Stimulated activated CD4-positive, alpha-beta T cell treated with anti-CD3 and anti-CD28 coated beads, Interleukin-1b, Interleukin-23, amount 100 ng/mL, for 24 hours (primary cell): Measurements from ENCODE around the gene RPL31.
A peak's percentile ranks its signal among the peaks of the same experiment; 100 is the strongest.

Experiments
- DNase-seq, 4 experiments: peaks; one replicate each; pipeline ENCODE4 v3.0.0-alpha.2; 2020; ENCODE audit warnings: low read depth in 4 of 4, low spot score in 1 of 4

RPL31 gene

GRCh38 chr2:100974712-100975520 lies 27.2 kb upstream of the RPL31 start:
- DNase-seq = no peak

GRCh38 chr2:100975521-100975785 lies 26.6 kb upstream of the RPL31 start:
- DNase-seq = no peak

DNA sequence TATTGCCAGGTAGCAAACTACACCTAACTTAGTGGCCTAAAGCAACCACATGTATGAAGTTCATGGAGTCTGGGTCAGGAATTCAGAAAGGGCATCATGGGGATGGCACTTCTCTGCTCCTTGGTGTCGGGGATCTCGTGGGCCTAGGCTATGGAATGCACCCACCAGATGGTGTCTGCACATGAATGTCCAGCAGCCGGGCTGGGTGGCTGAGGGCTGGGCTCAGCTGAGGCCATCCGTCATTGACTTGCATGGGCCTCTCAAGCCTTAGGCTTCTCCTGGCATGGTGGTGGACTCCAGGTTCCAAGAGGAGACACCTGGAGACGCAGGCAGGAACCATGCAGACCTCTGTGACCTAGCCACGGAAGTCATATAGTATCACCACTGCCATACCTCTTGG lies 26.0 kb upstream of the RPL31 start:
- DNase-seq = no peak

DNA sequence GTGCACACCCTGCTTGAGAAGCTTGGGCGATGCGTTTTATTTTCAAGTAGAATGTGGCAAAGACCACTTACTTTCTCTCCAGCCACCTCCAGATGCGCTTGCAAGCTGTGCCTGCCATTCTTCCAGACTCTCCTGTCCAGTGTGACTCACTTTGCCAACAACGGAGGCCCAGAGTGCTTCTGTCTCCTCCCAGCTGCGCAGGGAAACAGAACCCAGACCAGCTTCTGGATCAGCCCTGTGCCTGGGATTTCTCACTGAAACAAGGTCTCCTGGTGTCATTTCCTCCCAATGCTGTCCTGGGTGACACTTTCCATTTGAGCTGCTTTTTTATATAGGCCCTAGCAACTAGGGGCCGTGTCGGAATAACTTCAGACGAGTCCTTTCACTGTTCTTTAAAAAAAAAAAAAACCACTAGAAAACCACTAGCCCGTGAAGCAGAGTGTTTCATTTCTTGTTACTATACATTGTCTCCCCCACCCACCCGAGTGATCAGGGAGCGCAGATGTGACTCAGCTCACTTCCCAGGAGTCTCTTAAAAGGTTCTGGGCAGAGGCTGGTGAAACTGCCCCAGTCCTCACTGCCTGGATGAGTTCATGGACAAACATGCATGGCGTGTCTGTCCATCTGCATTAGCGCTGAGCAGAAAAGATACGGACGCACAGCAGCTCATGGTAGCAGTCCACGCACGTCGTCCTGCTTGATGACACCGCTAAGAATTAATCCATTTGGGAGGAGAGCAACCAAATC lies 25.3 kb upstream of the RPL31 start:
- no peak for DNase-seq

DNA sequence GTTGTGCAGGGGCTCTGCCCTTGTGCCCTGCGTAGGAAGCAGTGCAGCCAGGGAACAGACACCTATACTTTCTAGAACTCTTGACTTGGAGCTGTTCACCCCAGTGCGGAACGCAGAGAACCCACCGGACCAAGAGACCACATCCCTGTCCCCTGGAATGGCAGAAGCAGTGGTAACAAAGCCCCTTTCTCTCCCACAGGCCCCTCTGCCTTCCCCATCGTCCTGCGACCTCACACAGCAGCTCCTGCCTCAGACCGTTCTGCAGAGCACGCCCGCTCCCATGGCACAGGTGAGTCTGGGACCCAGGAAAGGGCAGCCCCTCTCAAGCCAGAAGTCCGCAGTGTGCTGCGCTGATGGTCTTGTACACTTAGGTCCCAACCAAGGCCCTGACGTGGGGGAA lies 24.6 kb upstream of the RPL31 start:
- no peak for DNase-seq

- no peak for DNase-seq
These were observed 23.4 kb upstream of the RPL31 start for GRCh38 chr2:100978582-100979191.

- DNase-seq = no peak
These were observed 22.0 kb upstream of the RPL31 start for GRCh38 chr2:100980046-100980445.

- no peak for DNase-seq
These were observed 21.1 kb upstream of the RPL31 start for GRCh38 chr2:100981011-100981410.

GRCh38 chr2:100982431-100982861 lies 19.6 kb upstream of the RPL31 start:
- no peak for DNase-seq

- no peak for DNase-seq
These were observed 18.9 kb upstream of the RPL31 start for GRCh38 chr2:100983201-100983600.

- no peak for DNase-seq
These were observed 18.3 kb upstream of the RPL31 start for GRCh38 chr2:100983684-100984310.

- DNase-seq = peak; percentile 50 to 71 (median 61)
These were observed 17.2 kb upstream of the RPL31 start for GRCh38 chr2:100984892-100985307.

- DNase-seq = no peak
These were observed 15.9 kb upstream of the RPL31 start for GRCh38 chr2:100986157-100986556.

GRCh38 chr2:100987536-100987935 lies 14.6 kb upstream of the RPL31 start:
- DNase-seq = no peak

DNA sequence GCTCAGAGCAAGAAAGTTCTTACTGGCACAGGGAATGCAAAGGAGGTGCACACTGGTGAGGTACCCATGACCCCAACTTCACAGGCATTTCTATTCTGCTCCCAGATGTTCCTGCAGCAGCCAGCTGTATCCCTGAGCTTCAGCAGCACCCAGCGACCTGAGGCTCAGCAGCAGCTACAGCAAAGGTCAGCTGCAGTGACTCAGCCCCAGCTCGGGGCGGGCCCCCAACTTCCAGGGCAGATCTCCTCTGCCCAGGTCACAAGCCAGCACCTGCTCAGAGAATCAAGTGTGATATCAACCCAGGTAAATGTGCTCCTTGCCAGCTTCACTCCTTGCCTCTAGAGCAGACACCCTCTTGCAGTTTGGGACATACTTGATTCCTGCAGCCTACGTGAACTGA lies 14.1 kb upstream of the RPL31 start:
- DNase-seq = no peak

DNA sequence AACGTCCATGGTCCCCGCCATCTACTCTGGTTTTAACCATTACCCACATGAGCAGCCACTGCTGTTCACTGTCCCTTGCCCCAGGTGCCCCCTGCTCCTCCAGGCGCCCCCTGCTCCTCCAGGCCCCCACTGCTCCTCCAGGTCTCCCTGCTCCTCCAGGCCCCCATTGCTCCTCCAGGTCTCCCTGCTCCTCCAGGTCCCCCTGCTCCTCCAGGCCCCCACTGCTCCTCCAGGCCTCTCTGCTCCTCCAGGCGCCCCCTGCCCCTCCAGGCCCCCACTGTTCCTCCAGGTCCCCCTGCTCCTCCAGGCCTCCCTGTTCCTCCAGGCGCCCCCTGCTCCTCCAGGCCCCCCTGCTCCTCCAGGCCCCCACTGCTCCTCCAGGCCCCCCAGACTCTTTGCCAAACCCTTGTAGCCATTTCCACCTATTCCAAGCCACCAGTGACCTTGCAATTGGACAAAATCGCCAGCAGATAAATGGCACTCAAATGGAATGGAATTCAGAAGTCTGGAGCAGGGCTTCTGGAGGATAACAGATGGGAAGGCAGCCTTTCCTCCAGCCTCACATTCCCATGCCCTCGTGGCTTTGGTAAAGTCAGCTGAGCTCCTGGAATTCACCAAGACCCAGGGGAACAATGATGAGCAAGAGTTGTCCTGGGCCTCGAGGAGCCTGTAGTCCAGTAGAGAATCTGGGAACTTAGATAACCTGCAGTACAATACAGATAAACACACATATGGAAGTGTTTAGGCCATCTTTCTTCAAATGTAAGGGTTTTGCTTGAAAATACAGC lies 13.3 kb upstream of the RPL31 start:
- DNase-seq = no peak

DNA sequence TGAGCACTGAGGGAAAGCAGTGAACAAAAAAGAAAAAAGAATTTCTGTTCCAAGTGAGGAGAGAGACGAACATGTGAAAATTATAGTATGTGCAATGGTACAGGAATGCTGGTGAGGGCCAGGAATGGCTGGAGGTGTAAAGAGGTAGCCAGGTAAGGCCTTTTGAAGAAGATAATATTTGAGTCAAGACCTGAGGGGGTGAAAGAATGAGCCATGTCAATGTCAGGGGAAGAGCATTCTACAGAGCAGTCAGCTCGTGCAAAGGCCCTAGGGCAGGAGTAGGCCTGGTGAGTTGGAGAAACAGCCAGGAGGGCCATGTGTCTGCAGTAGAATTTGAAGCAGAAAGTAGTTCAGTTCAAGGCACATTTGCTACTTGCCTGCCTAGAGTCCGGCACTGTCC lies 12.4 kb upstream of the RPL31 start:
- no peak for DNase-seq

DNA sequence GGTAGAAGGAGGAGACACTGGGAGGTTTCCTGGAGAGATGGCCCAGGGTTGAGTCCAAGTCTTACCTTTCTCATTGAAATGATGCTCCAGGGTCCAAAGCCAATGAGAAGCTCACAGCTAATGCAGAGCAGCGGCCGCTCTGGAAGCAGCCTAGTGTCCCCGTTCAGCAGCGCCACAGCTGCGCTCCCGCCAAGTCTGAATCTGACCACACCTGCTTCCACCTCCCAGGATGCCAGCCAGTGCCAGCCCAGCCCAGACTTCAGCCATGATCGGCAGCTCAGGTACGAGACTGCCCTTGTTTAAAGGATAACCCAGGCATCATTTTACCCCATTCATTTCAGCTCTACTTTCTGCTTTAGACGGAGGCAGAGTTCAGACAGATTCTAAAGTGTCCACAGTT lies 11.9 kb upstream of the RPL31 start:
- no peak for DNase-seq

DNA sequence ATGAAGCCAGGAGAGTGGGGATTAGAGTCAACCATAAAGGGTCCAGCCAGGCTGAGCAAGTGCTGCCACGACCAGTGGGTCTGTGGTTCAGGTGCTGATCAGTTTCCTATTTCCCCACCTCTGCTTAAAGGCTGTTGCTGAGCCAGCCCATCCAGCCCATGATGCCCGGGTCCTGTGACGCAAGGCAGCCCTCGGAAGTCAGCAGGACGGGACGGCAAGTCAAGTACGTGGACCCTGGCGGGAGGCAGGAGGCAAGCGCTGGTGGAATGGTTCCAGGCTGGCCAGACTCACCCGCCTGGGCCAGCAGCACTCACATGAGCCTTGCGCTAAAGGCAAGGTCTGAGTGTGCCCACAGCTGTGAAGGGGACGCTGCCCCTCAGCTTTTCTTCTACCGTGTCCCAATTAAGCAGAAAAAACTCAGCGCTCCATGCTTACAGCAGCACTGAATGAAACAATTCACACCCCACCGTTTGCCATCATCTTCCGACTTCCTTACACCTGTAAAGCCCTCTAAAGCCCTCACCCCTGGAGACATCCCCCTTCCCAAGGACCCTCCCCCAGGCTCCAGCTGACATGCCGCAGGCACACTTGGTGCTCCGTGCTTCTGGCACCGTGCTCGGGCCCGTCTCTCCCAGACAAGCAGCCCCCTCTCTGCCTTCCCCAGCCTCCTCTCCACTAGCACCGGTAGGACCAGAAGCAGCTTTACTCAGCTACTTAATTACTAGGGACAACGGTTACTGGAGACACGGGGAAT lies 11.3 kb upstream of the RPL31 start:
- DNase-seq = no peak

- DNase-seq = no peak
These were observed 10.7 kb upstream of the RPL31 start for GRCh38 chr2:100991404-100991773.
